Cardiac fibroblast (primary cell): ENCODE results near the gene PTCSC3.

Experiments used
- DNase-seq, 2 donors: peaks; one replicate each; pipeline versions ENCODE4 v3.0.0 to v3.0.0-alpha.2; 2010; ENCODE audit warnings: low read depth in 2 of 2
- H3K4me3 ChIP-seq, 2 donors: replicated peaks in 1 of 2; 1 replicate in 1 of 2; 2 replicates in 1 of 2; pipeline ENCODE4 v1.5.1; 2011; ENCODE audit warnings: low read depth in 2 of 2, low read length in 2 of 2, mild to moderate bottlenecking in 2 of 2, moderate library complexity in 1 of 2
- TF ChIP-seq, protein P1 (sequence below): IDR thresholded peaks from one replicate; pipeline ENCODE4 v1.5.1; 2011; ENCODE audit warnings: low read depth, mild to moderate bottlenecking, low read length, inconsistent platforms

PTCSC3 gene

DNA sequence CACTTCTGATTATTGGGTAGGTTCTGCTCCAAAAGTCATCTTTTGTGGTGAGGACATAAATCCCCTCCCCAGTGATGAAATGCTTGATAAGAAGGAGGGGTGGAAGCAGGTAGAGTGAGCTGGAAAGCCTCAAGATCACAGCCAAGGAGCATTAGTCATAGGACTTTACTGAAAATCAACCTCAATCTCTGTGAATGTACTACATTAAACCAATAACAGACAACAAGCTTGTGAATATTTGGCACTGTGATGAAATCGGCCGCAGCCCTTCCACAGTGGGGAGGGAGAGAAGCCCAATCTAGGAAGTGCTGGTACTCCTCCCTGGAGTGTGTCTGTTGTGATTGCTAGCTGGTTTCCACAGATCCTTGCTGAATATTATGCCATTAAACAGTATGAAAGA, 41.2 kb upstream of the PTCSC3 start:
- TF ChIP-seq, protein P1, sequence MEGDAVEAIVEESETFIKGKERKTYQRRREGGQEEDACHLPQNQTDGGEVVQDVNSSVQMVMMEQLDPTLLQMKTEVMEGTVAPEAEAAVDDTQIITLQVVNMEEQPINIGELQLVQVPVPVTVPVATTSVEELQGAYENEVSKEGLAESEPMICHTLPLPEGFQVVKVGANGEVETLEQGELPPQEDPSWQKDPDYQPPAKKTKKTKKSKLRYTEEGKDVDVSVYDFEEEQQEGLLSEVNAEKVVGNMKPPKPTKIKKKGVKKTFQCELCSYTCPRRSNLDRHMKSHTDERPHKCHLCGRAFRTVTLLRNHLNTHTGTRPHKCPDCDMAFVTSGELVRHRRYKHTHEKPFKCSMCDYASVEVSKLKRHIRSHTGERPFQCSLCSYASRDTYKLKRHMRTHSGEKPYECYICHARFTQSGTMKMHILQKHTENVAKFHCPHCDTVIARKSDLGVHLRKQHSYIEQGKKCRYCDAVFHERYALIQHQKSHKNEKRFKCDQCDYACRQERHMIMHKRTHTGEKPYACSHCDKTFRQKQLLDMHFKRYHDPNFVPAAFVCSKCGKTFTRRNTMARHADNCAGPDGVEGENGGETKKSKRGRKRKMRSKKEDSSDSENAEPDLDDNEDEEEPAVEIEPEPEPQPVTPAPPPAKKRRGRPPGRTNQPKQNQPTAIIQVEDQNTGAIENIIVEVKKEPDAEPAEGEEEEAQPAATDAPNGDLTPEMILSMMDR: no peak
- DNase-seq: no peak
- H3K4me3 ChIP-seq: no peak overlapping the region

DNA sequence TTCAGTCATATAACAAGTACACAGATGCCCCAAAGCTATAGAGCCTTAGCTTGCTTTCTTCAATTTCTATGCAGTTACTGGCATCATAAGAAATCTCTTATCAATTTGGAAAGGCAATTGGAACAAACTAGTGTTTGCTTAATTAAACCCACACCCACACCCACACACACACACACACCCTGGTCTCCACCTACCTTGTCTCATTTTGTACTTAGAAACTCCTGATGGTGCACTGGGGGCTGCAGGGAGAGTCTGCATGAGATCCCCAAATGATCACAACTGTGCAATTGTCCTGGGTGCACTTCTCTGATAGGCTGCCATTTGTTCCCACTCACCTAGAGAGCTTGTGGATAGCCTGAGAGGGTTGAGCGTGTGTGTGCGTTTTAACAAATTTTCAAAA, 40.5 kb upstream of the PTCSC3 start:
- no peak overlapping the region for H3K4me3 ChIP-seq
- TF ChIP-seq, protein P1: no peak
- DNase-seq: no peak

DNA sequence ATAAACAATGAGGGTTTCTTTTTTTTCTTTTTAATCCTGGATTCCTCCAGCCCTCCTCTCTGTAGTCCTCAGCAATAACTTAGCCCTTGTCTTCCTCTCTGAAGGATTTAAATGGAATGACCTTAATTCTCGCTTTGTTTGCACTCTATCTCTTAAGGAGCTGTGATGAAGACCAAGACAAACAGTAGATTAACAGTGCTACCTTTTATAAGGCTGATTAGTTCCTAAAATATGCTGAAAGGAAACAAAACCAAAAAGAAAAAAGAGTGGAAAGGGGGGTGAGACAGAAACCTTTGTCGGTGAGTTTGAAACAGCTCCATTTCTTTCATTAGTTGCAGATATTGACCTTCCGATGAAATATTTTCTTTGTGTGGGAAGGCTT, 38.7 kb upstream of the PTCSC3 start:
- DNase-seq: no peak
- no peak overlapping the region for H3K4me3 ChIP-seq
- TF ChIP-seq, protein P1: no peak

DNA sequence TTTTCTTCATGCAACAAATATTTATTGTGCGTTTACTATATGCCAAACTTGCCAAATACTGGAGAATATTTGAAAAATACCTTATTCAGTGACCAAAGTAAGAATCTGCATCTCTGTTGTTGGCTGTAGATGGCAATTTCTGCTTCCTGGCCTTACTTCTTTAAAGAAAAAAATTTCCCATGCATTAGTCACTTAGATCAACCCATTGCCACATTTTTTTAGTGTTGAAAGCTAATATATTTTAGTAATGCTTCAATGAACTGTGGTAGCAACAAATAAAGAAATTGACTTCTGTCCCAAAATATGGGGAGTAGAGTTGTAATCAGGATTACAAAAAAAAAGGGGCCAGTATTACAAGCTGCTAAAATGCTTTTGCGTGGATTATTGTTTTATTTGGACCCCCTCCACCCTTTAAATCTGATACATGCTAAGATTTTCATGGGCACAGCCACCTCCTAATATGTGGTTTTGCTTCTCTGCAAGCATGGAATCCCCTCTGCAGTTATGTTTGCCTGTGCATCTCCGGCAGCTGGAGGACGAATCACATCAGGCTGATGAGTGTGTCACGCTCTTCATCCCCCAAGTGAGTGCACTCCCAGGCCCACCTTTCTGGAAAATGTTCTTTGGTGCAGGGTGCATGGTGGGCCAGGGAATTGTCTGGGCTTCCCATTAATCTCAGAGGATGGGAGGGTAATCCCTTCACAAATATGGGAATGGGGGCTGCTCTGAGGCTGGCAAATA, 38.1 kb upstream of the PTCSC3 start:
- no peak for DNase-seq
- TF ChIP-seq, protein P1: no peak
- H3K4me3 ChIP-seq: no peak overlapping the region

DNA sequence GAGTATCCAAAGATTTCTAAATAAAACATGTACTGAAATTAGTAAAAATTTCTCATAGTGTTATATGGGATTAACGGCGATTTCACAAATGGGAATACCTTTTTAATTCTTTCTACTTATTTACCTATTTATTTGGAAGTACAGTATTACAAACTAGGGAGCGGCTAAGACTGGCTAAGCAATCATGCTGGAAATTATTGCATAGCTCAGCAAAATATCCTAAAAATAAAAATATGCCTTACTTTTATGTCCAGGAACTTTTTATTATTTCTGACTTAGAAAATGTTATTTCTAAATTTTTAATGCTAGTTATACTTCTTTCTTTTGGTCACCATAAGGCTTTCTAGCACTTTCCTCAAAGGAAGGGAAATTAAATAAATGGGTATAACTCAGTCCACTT, 36.5 kb upstream of the PTCSC3 start:
- H3K4me3 ChIP-seq: no peak overlapping the region
- TF ChIP-seq, protein P1: no peak
- no peak for DNase-seq

DNA sequence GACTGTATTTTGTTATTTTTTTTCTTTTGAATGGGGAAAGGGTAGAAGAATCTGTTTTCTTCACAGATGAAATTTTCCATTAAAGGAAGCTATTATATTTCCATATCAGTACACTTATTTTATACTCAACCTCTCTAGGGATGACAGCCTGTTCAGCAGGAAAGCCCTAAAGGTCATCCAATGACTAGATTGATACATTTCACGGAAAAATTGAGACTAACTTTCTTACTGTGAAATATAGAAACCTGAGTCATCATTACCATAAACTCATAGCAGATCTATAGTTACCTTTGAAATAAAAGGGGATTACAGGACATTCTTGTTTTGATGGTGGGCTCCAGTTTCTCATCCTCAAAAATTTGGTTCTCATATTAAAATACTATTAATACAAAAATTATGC, 36.1 kb upstream of the PTCSC3 start:
- no peak overlapping the region for H3K4me3 ChIP-seq
- TF ChIP-seq, protein P1: no peak
- no peak for DNase-seq
